ENCODE measurements around the gene HELZ2.

GRCh38 chr20:63543131-63543530 is 30.9 kb downstream of the HELZ2 start:
- TF ChIP-seq CTCF (IDR thresholded peaks at IDR 0.05; ENCODE audit: insufficient read depth, low read length), result no peak
- no peak for TF ChIP-seq POLR2AphosphoS5 (IDR thresholded peaks at IDR 0.05; ENCODE audit: low read depth)
- TF ChIP-seq GABPA (IDR thresholded peaks at IDR 0.05; ENCODE audit: low read depth), result no peak
- no peak for TF ChIP-seq REST (IDR thresholded peaks at IDR 0.05; ENCODE audit: insufficient replicate concordance, low read depth)
- no peak for TF ChIP-seq SPI1 (IDR thresholded peaks at IDR 0.05; ENCODE audit: borderline replicate concordance, low read depth)
